GM21529 (cell line): ENCODE measurements around the gene BRAF.
"Not testable (repeated sequence)": the region's sequence is repeated elsewhere in the genome, so short reads cannot be mapped to it uniquely, and the experiment has no call there.

Experiments
- ATAC-seq: cut with Tn5 transposase; IDR thresholded peaks from one replicate; pipeline ENCODE4 v1.9.1; 2021; ENCODE audit not compliant: unreplicated experiment

Gene BRAF

GRCh38 chr7:140719721-140720120 lies 205.0 kb downstream of the BRAF start:
- ATAC-seq: no peak

- no peak for ATAC-seq
These were observed 210.2 kb downstream of the BRAF start for GRCh38 chr7:140714331-140715040.

GRCh38 chr7:140712392-140712791 lies 212.3 kb downstream of the BRAF start:
- ATAC-seq: not testable (repeated sequence)

GRCh38 chr7:140708764-140709163 lies 216.0 kb downstream of the BRAF start:
- ATAC-seq: not testable (repeated sequence)

GRCh38 chr7:140707132-140707531 lies 217.6 kb downstream of the BRAF start:
- ATAC-seq: no peak

GRCh38 chr7:140704205-140704604 lies 220.5 kb downstream of the BRAF start:
- no peak for ATAC-seq

GRCh38 chr7:140702774-140703173 lies 222.0 kb downstream of the BRAF start:
- ATAC-seq: no peak

- no peak for ATAC-seq
These were observed 226.3 kb downstream of the BRAF start for GRCh38 chr7:140698477-140698876.

GRCh38 chr7:140697447-140698143 lies 227.1 kb downstream of the BRAF start:
- ATAC-seq: no peak

- ATAC-seq: peak; percentile 92
These were observed 227.9 kb downstream of the BRAF start, which contains the start of gene NDUFB2 for GRCh38 chr7:140696680-140697446. TSS of gene NDUFB2 (plus strand) at chr7:140696708. CDS start at chr7:140696745, 37 bp downstream.

- ATAC-seq: no peak
These were observed 228.6 kb downstream of the BRAF start for GRCh38 chr7:140696024-140696679.

GRCh38 chr7:140695381-140695780 lies 229.3 kb downstream of the BRAF start:
- no peak for ATAC-seq

GRCh38 chr7:140694592-140694991 lies 230.1 kb downstream of the BRAF start:
- no peak for ATAC-seq

GRCh38 chr7:140693849-140694248 lies 230.9 kb downstream of the BRAF start:
- not testable (repeated sequence) for ATAC-seq

GRCh38 chr7:140691376-140692045 lies 233.2 kb downstream of the BRAF start:
- ATAC-seq: no peak

GRCh38 chr7:140689199-140690152 lies 235.3 kb downstream of the BRAF start:
- no peak for ATAC-seq

GRCh38 chr7:140688341-140688740 lies 236.4 kb downstream of the BRAF start:
- ATAC-seq: no peak

GRCh38 chr7:140686921-140687320 lies 237.8 kb downstream of the BRAF start:
- ATAC-seq: no peak

GRCh38 chr7:140685407-140686087 lies 239.2 kb downstream of the BRAF start:
- no peak for ATAC-seq
